Stimulated activated naive CD8-positive, alpha-beta T cell treated with anti-CD3 and anti-CD28 coated beads, Interleukin-15, amount 100 ng/mL, for 72 hours (primary cell): ENCODE measurements around the gene CCDC17.
"Not testable (repeated sequence)": the region's sequence is repeated elsewhere in the genome, so short reads cannot be mapped to it uniquely, and the experiment has no call there.

Experiments
- ATAC-seq: fragments of 150-1000 bp; cut with Tn5 transposase; 2 replicates; pipeline ENCODE4 v1.10.0; 2021; ENCODE audit warnings: mild to moderate bottlenecking, moderate library complexity
- DNase-seq, 2 donors: peaks; one replicate each; pipeline ENCODE4 v3.0.0; 2021 to 2022
- H3K27ac Mint-ChIP-seq, 2 donors: one replicate each; pipeline ENCODE4 v1.8.0; 2022; ENCODE audit warnings: mild to moderate bottlenecking in 2 of 2, mixed read lengths in 2 of 2, moderate library complexity in 2 of 2
- H3K27me3 Mint-ChIP-seq: one replicate; pipeline ENCODE4 v1.8.0; 2022; ENCODE audit warnings: mixed read lengths
- H3K4me1 Mint-ChIP-seq: one replicate; pipeline ENCODE4 v1.8.0; 2022; ENCODE audit warnings: mild to moderate bottlenecking, mixed read lengths
- H3K4me3 Mint-ChIP-seq, 2 donors: one replicate each; pipeline ENCODE4 v1.8.0; 2022; ENCODE audit warnings: mild to moderate bottlenecking in 2 of 2, mixed read lengths in 2 of 2, moderate library complexity in 1 of 2
- H3K9me3 Mint-ChIP-seq, 2 donors: one replicate each; pipeline ENCODE4 v1.8.0; 2022; ENCODE audit warnings: mixed read lengths in 2 of 2

The CCDC17 gene

DNA sequence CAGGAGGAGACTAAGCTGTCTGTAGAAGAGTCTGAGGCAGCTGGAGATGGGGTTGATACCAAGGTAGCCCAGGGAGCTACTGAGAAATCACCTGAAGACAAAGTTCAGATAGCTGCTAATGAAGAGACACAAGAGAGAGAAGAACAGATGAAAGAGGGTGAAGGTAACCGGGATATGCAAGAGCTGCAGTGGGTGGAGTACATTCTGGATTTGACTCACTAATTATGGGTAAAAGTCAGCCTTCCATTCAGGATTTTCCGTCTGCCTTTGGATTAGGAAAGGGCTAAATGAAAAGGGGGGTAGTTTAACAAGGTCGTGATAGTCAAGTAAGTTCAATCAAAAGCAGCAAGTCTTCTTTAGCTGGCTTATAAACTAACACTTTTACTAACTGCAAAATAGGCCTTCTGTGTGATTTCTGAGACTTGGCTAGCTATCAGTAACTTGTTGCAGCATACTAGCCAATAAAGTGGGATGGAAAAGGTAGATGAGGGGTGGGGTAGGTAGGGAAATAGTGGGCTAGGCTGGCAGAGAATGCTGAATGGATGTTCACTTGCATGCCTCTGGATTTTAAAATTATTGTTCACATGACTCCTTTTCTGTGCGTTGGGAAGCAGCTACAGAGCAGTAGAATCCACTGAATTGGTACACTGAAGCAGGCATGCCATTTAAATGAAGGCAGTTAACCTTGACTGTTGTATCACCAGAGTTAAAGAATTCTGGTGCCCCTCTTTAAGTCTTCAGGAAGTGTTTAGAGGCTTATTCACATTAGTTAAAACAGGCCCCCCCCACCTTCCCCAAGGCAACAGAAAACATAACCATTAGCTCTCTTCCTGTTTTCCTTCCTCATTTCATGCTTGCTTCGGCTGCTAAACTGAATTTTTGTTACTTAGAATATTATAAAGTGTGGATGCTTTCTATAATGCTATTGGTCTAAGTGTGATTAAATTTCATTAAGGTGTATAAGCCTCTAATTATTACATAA lies 15.4 kb downstream of the CCDC17 start:
- peaks cover 13% of the 10 kb centered on the region for H3K4me1 Mint-ChIP-seq
- no peaks in the 10 kb centered on the region for H3K27me3 Mint-ChIP-seq
- DNase-seq (no peak), ATAC-seq (no peak)
- no peaks in the 10 kb centered on the region for H3K9me3 Mint-ChIP-seq
- peak overlapping the region; percentile 15 to 75 for H3K27ac Mint-ChIP-seq
- no peak overlapping the region for H3K4me3 Mint-ChIP-seq

DNA sequence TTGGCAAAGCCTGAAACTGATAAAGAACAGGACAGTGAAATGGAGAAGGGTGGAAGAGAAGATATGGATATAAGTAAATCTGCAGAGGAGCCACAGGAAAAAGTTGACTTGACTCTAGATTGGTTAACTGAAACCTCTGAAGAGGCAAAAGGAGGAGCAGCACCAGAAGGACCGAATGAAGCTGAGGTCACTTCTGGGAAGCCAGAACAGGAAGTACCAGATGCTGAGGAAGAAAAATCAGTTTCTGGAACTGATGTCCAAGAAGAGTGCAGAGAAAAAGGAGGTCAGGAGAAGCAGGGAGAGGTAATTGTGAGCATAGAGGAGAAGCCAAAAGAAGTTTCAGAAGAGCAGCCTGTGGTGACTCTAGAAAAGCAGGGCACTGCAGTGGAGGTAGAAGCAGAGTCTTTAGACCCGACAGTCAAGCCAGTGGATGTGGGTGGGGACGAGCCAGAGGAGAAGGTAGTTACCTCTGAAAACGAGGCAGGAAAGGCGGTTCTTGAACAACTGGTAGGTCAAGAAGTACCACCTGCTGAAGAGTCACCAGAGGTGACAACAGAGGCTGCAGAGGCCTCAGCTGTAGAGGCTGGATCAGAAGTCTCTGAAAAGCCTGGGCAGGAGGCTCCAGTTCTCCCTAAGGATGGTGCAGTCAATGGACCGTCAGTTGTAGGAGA lies 16.3 kb downstream of the CCDC17 start:
- H3K4me1 Mint-ChIP-seq: peaks cover 13% of the 10 kb centered on the region
- DNase-seq (no peak), ATAC-seq (no peak)
- H3K27ac Mint-ChIP-seq: peak overlapping the region; percentile 27 to 75
- H3K27me3 Mint-ChIP-seq: no peaks in the 10 kb centered on the region
- H3K9me3 Mint-ChIP-seq: no peaks in the 10 kb centered on the region
- no peak overlapping the region for H3K4me3 Mint-ChIP-seq

DNA sequence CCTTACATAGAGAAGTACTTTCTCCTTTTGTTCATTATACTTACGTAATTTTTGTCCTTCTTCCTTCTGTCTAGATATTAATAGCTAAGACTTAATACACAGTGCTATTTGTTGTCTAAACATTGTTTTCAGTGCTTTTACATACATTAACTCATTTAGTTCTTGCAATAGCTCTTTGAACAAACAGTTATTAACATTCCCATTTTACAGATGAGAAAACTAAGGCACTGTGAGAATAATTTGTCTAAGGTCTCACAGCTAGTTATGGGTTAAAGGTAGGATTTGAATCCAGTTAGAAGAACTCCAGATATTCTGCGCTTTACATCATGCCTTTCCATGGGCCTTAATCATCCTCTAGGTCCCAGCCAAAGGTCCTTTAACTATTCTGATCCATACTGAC lies 19.6 kb downstream of the CCDC17 start:
- H3K27ac Mint-ChIP-seq: peak overlapping the region in 1 of 2 donors; percentile 50
- H3K9me3 Mint-ChIP-seq: no peaks in the 10 kb centered on the region
- H3K4me1 Mint-ChIP-seq: peaks cover 32% of the 10 kb centered on the region
- ATAC-seq: no peak
- H3K4me3 Mint-ChIP-seq: no peak overlapping the region
- DNase-seq: no peak
- H3K27me3 Mint-ChIP-seq: no peaks in the 10 kb centered on the region

DNA sequence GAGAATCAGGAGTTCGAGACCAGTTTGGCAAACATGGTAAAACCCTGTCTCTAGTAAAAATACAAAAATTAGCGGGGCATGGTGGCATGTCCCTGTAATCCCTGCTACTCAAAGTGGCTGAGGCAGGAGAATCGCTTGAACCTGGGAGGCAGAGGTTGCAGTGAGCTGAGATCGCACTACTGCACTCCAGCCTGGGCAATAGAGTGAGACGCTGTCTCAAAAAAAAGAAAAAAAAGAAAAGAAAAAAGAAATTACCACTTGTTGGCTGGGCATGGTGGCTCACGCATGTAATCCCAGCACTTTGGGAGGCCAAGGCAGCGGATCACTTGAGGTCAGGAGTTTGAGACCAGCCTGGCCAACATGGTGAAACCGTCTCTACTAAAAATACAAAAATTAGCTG lies 27.1 kb downstream of the CCDC17 start:
- DNase-seq, H3K4me3 Mint-ChIP-seq, H3K27me3 Mint-ChIP-seq, ATAC-seq, H3K9me3 Mint-ChIP-seq: not testable (repeated sequence)
- peaks cover 39% of the 10 kb centered on the region for H3K4me1 Mint-ChIP-seq
- H3K27ac Mint-ChIP-seq: peak overlapping the region in 1 of 2 donors; percentile 87

DNA sequence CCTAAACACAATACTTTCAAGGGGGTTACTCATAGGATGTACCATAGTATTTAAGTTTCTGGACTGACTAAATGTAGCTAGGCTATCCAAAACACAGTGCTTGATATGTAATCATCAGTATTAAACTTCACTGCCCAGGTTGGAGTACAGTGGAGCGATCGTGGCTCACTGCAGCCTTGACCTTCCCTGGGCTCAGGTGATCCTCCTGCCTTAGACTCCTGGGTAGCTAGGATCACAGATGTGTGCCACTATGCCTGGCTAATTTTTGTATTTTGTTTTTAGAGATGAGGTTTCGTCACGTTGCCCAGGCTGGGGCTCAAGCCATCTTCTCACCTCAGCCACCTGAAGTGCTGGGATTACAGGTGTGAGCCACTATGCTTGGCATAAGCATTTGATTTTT lies 29.4 kb downstream of the CCDC17 start:
- Mint-ChIP-seq H3K4me3 (no peak overlapping the region), H3K27ac (no peak overlapping the region), H3K9me3 (no peaks in the 10 kb centered on the region), H3K27me3 (no peaks in the 10 kb centered on the region), H3K4me1 (peaks cover 30% of the 10 kb centered on the region)
- ATAC-seq (no peak), DNase-seq (no peak)

DNA sequence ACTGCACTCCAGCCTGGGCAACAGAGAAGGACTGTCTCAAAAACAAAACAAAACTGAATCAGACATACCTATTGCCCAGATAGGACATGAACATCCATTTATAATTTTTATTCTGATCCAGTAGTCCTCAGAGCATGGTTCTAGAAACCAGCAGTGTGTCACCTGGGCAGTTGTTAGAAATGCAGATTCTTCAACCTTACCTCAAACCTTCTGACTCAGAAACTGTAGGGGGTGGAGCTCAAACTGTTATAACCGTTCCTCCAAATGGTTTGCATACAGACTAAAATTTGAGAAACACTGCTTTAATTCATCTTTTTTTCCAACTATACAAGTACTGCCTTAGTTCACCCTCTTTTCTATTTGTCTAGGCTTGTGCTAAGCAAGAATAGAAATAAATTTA lies 34.0 kb downstream of the CCDC17 start:
- Mint-ChIP-seq H3K4me3 (peak overlapping the region in 1 of 2 donors; percentile 24), H3K27ac (no peak overlapping the region)

DNA sequence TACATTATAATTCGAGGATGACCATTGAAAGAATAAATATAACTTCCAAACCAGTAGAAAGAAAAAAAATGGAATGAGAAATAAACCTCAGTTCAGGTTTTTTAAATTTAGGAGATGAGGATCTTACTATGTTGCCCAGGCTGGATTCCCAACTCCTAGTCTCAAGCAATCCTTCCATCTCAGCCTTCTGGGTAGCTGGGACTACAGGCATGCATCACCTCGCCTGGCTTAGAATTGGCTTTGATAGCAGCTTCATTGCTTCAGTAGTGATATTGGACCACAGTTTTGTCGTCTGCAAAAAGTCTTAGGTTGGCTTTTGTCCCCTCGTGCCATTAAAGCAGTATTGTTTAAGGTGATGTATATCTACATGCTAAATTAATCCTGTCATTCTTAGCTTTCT lies 37.1 kb downstream of the CCDC17 start:
- Mint-ChIP-seq H3K9me3 (no peaks in the 10 kb centered on the region), H3K4me3 (peak overlapping the region; percentile 90 to 99), H3K4me1 (peaks cover 56% of the 10 kb centered on the region), H3K27ac (peak overlapping the region in 1 of 2 donors; percentile 97), H3K27me3 (no peaks in the 10 kb centered on the region)
- no peak for DNase-seq
- no peak for ATAC-seq

More for the DNA sequence above, 34.0 kb downstream of the CCDC17 start:
- peaks cover 52% of the 10 kb centered on the region for H3K4me1 Mint-ChIP-seq
- ATAC-seq (no peak), DNase-seq (no peak)
- H3K27me3 Mint-ChIP-seq: no peaks in the 10 kb centered on the region
- no peaks in the 10 kb centered on the region for H3K9me3 Mint-ChIP-seq

DNA sequence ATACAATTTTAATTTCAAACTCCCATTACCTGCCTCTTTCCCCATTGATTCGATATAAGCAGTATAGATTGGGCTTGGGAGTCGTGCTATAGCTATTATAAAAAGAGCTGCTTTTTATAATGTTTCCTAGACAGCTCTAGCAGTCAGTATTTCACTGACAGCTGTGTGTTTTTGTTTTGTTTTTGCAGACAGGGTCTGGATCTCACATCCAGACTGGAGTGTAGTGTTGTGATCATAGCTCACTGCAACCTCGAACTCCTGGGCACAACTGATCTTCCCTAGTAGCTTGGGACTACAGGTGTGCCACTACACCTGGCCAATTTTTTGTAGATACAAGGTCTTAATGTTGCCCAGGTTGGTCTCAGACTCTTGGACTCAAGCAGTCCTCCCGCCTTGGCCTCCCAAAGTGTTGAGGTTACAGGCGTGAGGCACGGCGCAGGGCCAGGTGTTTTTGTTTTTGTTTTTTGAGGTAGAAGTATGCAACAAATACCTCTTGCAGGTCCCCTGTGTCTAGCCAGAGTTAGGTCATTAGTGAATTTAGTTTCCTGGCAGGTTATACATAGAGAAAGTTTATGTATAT lies 38.3 kb downstream of the CCDC17 start:
- Mint-ChIP-seq H3K27me3 (no peaks in the 10 kb centered on the region), H3K4me1 (peaks cover 56% of the 10 kb centered on the region), H3K4me3 (peak overlapping the region; percentile 90 to 99), H3K9me3 (no peaks in the 10 kb centered on the region), H3K27ac (peak overlapping the region; percentile 85 to 97)
- DNase-seq (no peak), ATAC-seq (no peak)

DNA sequence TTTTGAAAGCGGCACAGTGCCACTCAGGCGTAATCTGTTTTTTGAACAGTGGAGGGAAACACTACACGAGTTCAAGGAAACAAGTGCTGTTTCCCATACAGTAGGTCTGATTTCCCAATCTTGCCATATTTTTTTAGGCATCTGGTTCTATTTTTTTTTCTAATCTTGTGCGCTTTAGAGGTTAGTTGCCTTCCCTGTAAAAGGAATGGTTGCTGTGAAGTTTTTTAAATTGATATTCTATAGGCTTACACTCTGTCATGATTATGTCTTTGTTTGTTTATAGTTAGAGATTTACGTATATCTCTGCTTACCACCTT lies 38.8 kb downstream of the CCDC17 start:
- peak overlapping the region; percentile 90 to 99 for H3K4me3 Mint-ChIP-seq
- DNase-seq (no peak), ATAC-seq (no peak)
- no peaks in the 10 kb centered on the region for H3K27me3 Mint-ChIP-seq
- H3K27ac Mint-ChIP-seq: peak overlapping the region; percentile 85 to 100
- peaks cover 54% of the 10 kb centered on the region for H3K4me1 Mint-ChIP-seq
- H3K9me3 Mint-ChIP-seq: no peaks in the 10 kb centered on the region

DNA sequence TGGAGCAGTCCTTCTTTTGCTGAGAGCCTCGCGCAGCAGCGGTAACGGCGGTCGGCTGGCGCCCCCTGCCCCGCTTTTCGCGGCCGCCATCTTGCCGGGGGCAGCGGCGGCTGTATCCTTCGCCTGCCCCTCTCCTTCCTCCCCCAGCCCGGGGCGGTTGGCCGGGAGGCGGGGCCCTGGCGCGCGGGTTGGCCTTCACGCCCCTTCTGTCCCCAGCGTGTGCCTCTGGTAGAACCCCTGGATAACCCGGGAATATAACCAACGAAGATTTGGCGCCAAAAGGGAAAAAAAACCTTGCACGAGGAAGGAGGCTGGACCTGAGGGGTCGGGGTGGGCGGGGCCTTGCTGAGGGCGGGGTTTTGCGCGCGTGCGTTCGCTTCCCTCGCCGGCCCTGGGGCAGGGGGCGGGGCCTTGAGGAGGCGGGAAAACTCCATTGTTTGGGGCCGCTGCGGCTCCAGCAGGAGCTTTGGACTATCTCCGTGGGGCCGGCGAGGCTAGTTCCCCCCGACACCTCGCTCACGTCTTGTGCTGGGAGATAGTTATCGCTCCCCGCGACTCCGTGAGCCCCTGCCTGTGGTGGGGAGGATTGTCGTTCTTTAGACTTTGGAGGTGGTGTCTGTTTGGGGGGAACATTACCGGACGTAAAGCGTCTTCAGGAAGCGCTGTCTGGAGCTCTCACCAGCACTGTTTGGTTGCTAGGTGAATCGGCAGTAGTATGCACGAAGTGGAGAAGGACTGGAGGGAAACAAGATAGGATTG lies 39.3 kb downstream of the CCDC17 start:
- Mint-ChIP-seq H3K9me3 (no peaks in the 10 kb centered on the region), H3K27ac (peak overlapping the region; percentile 98 to 100), H3K4me3 (peak overlapping the region; percentile 90 to 99), H3K27me3 (no peaks in the 10 kb centered on the region), H3K4me1 (peaks cover 50% of the 10 kb centered on the region)
- peak; percentile 59 for ATAC-seq
- peak; percentile 84 to 87 for DNase-seq

DNA sequence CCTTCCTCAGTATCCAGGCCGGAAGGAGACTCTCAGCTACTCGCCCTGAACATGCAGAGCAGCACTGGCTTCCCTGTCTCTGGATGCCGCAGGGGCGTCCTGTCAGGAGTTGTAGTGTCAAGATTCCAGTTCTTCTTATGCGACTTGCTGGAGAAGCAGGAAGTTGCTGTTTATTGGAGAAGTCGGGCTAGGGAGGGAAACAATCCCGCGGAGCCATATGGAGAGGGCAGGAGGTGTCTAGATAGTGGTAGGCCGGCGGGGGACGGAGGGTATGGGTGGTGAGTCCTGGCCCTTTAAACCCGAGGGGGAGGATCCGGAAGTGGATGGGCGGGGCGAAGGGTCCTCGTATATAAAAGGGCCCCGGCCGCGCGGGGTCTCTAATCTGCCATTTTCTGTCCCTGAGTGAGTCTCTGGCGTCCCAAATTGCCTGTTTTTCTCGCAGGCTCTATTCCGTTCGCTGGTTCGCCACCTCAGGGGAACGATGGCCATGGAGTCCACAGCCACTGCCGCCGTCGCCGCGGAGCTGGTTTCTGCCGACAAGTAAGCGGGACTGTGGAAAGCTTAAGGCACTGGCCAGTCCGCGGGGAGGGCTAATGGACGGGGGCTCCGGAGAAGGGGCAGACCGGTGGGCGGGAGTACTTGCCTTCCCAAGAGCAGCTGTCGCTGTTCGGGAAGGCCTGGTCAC lies 40.0 kb downstream of the CCDC17 start, which contains the start of gene NASP:
NASP (plus strand) TSS at position 376 of the 685 bp plus-strand sequence; CDS start at position 482, 106 bp downstream.
- peak; percentile 93 to 96 for DNase-seq
- Mint-ChIP-seq H3K9me3 (no peaks in the 10 kb centered on the region), H3K27ac (peak within 1 kb of the TSS; percentile 98 to 100), H3K27me3 (no peaks in the 10 kb centered on the region), H3K4me1 (peaks cover 42% of the 10 kb centered on the region), H3K4me3 (peak within 1 kb of the TSS; percentile 90 to 99)
- ATAC-seq: peak; percentile 80

DNA sequence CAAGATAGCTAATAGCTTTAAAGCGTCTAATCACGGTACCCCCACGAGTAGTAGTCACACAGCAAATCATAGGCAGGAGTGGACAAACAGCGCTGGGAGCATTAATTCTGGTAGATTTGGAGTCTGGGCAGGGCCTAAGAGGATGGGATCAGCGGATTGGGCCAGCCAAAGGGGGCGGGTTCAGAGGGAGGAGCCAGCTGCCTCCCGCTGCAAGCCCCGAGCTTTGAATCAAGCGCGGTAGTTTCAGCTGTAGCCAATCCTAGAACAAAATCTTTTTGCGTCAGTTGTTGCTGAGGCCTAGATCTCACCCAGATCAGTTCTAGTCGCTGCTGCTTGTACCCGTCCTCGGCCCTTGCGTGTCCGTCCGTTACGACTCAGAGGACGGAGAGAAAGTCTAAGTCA lies 40.6 kb downstream of the CCDC17 start:
- Mint-ChIP-seq H3K4me3 (peak overlapping the region; percentile 90 to 99), H3K27me3 (no peaks in the 10 kb centered on the region), H3K4me1 (peaks cover 38% of the 10 kb centered on the region), H3K9me3 (no peaks in the 10 kb centered on the region), H3K27ac (peak overlapping the region; percentile 98 to 100)
- ATAC-seq (peak; percentile 88), DNase-seq (peak; percentile 90 to 95)

DNA sequence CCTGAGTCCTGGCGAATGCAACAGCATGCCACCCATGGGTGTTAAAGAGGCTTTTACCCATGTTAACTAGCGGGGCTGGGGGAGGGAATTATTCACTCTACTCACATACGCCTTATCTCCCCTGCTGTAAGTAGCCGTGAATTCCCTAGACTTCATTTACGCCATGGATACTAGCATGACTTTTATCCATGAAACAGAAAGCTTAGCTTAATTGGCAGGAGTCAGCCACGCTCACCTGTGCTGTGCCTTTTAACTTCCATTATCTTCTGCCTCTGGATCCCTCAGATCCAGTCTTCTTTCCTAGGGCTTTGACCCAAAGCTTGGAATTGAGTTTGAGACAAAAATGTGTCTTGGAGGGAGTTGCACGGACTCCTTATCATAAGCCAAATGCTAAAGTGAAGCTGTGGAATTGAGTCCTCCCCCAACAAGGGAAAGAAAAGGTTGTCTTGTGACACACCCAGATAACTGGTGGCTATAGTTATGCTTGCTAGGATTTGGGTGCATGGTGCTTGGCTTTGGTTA lies 49.7 kb downstream of the CCDC17 start:
- DNase-seq (no peak), ATAC-seq (no peak)
- H3K27ac Mint-ChIP-seq: no peak overlapping the region
- H3K27me3 Mint-ChIP-seq: no peaks in the 10 kb centered on the region
- H3K4me3 Mint-ChIP-seq: no peak overlapping the region
- H3K4me1 Mint-ChIP-seq: no peaks in the 10 kb centered on the region
- no peaks in the 10 kb centered on the region for H3K9me3 Mint-ChIP-seq

DNA sequence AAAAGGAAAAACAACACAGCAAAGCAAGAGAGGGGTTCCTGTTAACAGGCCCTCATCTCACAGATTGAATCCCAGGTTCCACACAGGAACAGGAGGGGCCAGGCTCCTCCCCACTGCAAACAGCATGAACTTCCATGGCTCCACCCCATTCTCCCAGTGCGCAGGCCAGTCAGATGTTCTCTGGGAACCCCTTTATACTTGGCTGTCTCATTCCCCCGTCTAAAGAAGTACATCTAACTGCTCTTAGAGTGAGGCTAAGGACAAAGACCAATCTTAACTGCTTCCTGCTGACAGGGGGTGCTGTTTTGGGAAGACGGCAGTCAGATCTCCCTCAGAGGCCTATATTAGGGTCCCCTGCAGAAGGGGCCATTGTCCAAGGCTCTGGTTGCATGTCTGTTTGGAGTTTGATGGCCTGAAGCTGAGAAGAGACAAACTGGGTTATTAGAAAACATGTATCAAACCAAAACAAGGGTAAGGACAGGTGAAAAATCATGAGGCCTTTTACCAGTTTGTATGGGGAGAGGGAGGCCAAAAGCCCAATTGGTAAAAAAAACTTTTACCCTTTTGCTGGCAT lies 50.5 kb downstream of the CCDC17 start:
- H3K4me1 Mint-ChIP-seq: no peaks in the 10 kb centered on the region
- H3K9me3 Mint-ChIP-seq: no peaks in the 10 kb centered on the region
- no peak for ATAC-seq
- H3K4me3 Mint-ChIP-seq: no peak overlapping the region
- H3K27ac Mint-ChIP-seq: no peak overlapping the region
- no peak for DNase-seq
- H3K27me3 Mint-ChIP-seq: no peaks in the 10 kb centered on the region
